GM12891 (cell line): ENCODE measurements around the gene PLXND1.

Experiments
- POLR2A ChIP-seq: IDR thresholded peaks from 2 replicates; pipeline ENCODE4 v1.6.1; 2011; ENCODE audit warnings: low read depth, low read length, control low read depth
- POLR2AphosphoS5 ChIP-seq: IDR thresholded peaks from 2 replicates; pipeline ENCODE4 v1.6.1; 2011; ENCODE audit warnings: low read depth, low read length, control low read depth
- POU2F2 ChIP-seq: IDR thresholded peaks from 2 replicates; pipeline ENCODE4 v1.6.1; 2011; ENCODE audit warnings: low read depth, mild to moderate bottlenecking, control low read depth, low read length, moderate library complexity
- SPI1 ChIP-seq: IDR thresholded peaks from 2 replicates; pipeline ENCODE4 v1.6.1; 2011; ENCODE audit warnings: low read depth, low read length, control low read depth
- TAF1 ChIP-seq: IDR thresholded peaks from 2 replicates; pipeline ENCODE4 v1.6.1; 2011; ENCODE audit warnings: low read depth, low read length, control low read depth

DNA sequence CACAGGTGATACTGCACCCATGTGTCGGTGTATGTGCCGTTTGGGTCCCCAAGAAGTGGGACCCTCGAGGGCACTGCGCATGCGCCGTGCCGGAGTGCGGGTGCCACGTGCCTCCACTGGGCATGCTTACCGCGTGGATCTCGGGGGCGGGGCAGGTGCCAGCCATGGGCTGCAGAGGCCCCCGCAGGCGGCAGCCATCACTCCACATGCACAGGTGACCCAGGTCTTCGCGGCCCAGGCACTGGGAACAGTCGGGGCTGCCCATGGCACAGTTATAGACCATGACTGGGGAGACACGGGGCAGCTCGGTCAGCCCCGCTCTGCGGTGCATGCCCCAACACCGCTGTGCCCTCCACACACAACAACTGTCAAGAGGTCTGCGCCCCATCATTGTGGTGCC, 32.3 kb downstream of the PLXND1 start:
- no peak for TF ChIP-seq POLR2A
- TF ChIP-seq POU2F2: no peak
- no peak for TF ChIP-seq POLR2AphosphoS5
- TF ChIP-seq TAF1: no peak
- no peak for TF ChIP-seq SPI1
